Omental fat pad (tissue), 4 donors: Measurements from ENCODE around the gene SCLY. TPM values are rescaled to one million over a fixed set of nuclear protein-coding genes. Genes with fewer than 3 reads are reported as not detected.
"Not testable (repeated sequence)": the region's sequence is repeated elsewhere in the genome, so short reads cannot be mapped to it uniquely, and the experiment has no call there.

Experiments used
- ATAC-seq: fragments of 150-250 bp; one replicate; pipeline ENCODE4 v1.9.1; 2016; ENCODE audit warnings: mild to moderate bottlenecking, moderate library complexity; ENCODE audit not compliant: low FRiP score
- DNase-seq: peaks from one replicate; pipeline ENCODE4 v3.0.0-alpha.2; 2019; ENCODE audit warnings: low spot score
- total RNA-seq, 4 donors: library from RNA; depleted of rRNA; stranded (reverse); fragments of >200 nt; gene quantifications; one replicate each; pipeline ENCODE4 v1.1.0, GENCODE V29; 2016
- TF ChIP-seq, protein P1 (sequence below), 3 donors: fragments of 450-650 bp; IDR thresholded peaks; one replicate each; pipeline ENCODE4 v1.5.1; 2016 to 2017; ENCODE audit warnings: antibody characterized with exemption in 3 of 3, mild to moderate bottlenecking in 3 of 3, moderate library complexity in 2 of 3

The SCLY gene
- total RNA-seq, 4 donors from 2014 or later: 7.3 to 15.8 (median 12.5) TPM

DNA sequence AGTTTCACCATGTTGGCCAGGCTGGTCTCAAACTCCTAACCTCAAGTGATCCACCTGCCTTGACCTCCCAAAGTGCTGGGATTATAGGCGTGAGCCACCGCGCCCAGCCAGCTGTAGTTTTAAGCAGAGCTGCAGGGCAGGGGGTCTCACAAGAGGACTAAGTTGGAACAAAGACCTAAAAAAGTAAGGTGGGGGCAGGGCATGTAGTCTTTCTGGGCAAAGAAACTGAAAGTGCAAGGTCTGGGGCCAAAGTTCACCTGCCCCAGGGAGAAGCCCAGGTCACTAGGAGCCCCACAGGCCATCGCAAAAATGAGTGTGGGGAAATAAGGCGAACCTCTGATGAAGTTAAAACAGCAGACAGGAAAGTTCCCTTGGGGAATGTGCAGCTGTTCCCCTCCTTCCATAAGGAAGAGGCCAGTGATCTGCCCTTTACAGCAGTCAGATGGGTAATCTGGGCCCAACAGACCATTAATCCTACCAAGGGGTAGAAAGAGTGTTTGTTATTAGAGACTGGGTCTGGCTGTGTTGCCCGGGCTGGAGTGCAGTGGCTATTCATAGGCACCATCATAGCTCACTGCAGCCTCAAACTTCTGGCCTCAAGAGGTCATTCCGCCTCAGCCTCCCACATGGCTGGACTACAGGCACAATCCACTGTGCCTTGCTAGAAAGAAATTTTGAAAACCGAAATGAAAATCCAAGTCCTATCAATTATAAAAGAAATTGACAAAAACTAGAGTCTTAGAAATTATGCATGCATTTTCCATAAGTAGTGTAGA is 2.8 kb downstream of the SCLY start:
- no peak for ATAC-seq
- DNase-seq: no peak
- TF ChIP-seq, protein P1, sequence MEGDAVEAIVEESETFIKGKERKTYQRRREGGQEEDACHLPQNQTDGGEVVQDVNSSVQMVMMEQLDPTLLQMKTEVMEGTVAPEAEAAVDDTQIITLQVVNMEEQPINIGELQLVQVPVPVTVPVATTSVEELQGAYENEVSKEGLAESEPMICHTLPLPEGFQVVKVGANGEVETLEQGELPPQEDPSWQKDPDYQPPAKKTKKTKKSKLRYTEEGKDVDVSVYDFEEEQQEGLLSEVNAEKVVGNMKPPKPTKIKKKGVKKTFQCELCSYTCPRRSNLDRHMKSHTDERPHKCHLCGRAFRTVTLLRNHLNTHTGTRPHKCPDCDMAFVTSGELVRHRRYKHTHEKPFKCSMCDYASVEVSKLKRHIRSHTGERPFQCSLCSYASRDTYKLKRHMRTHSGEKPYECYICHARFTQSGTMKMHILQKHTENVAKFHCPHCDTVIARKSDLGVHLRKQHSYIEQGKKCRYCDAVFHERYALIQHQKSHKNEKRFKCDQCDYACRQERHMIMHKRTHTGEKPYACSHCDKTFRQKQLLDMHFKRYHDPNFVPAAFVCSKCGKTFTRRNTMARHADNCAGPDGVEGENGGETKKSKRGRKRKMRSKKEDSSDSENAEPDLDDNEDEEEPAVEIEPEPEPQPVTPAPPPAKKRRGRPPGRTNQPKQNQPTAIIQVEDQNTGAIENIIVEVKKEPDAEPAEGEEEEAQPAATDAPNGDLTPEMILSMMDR (IDR thresholded peaks at IDR 0.05): no peak

DNA sequence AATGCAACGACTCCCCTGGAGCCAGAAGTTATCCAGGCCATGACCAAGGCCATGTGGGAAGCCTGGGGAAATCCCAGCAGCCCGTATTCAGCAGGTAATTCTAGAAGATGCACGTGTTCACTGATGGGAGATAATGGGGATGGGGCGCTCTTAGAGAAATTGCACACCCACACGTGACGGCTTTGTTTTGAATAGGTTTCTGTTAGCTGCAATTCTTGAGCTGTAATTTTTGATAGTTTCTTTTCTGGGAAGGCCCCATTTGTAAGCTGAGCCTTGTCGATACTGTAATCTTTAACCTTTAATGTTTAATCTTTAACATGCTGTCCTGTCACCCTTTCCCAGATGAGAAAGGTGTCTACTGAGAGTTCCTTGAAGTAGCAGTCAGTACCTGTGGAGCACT is 3.6 kb downstream of the SCLY start:
- TF ChIP-seq, protein P1 (IDR thresholded peaks at IDR 0.05): no peak
- DNase-seq (no peak), ATAC-seq (no peak)

DNA sequence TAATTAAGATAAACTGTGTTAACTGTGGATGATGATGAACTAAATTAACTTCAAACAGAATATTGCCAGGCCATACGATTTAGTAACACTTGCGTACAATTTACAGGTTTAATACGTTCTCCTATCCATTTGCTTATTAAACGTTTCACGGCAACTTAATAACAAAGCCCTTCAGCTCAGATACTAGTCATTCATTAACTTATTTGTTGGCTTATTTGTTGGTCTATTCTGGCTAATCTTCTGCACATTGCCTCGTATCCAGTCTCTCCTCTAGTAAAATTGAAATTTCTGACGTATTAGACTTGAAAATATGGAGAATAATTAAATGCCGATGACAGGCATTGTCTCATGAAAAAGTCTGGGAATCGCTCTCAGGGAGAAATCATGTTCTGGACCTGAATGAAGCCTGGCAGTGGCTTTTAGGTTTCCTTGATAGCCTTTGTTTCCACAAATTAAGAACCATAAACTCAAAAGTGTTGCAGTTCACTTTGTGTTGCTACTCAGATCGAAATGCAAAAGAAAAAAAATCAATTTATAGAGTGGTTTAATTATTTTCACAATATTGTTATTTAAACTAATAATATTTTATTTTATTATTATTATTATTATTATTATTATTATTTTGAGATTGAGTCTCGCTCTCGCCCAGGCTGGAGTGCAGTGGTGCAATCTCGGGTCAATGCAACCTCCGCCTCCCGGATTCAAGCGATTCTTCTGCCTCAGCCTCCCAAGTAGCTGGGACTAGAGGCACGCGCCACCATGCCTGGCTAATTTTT is 4.5 kb downstream of the SCLY start:
- no peak for ATAC-seq
- TF ChIP-seq, protein P1 (IDR thresholded peaks at IDR 0.05): no peak
- DNase-seq: no peak

DNA sequence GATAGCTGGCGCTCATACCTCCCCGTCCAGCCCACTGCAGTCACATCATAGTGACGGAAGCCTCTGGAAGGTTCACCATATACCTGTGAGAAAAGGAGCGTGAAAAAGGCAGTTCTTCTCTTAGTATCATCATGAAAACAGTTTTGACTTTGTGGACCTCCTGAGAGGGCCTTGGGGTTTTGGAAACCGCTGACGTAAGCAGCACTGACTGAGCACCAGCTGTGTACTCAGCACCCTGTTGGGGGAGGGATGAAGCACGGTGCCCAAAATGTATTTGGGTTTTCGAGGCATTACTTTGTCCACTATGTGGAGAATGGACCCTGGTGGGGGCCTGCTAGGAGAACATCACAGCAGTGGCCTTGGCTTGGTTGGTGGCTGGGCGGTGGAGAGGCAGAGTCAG is 5.4 kb downstream of the SCLY start:
- no peak for DNase-seq
- TF ChIP-seq, protein P1 (IDR thresholded peaks at IDR 0.05): no peak

DNA sequence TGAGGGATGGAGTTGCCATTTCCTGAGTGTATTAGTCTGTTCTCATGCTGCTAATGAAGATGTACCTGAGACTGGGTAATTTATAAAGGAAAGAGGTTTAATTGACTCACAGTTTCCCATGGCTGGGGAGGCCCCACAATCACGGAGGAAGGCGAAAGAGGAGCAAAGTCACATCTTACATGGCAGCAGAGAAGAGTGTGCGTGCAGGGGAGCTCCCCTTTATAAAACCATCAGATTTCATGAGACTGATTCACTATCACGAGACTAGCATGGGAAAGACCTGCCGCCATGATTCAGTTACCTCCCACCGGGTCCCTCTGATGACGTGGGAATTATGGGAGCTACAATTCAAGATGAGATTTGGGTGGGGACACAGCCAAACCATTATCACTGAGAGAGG is 5.9 kb downstream of the SCLY start:
- not testable (repeated sequence) for ATAC-seq, DNase-seq

More for the DNA sequence above, 5.4 kb downstream of the SCLY start:
- ATAC-seq: no peak

DNA sequence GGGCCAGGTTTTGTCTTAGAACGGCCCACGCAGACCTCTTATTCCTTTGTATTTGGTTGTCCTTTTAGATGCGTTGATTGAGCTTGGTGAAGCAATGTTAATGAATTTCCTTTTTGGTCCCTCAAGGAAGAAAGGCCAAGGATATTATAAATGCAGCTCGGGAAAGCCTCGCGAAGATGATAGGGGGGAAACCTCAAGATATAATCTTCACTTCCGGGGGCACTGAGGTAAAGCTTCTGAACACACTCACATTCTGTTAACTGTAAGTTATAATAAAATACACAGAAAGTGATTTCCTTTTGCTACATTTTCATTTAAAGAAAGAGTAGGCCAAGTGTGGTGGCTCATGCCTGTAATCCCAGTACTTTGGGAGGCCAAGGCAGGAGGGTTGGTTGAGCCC is 7.1 kb downstream of the SCLY start:
- DNase-seq: no peak
- ATAC-seq: no peak
- TF ChIP-seq, protein P1 (IDR thresholded peaks at IDR 0.05): no peak

DNA sequence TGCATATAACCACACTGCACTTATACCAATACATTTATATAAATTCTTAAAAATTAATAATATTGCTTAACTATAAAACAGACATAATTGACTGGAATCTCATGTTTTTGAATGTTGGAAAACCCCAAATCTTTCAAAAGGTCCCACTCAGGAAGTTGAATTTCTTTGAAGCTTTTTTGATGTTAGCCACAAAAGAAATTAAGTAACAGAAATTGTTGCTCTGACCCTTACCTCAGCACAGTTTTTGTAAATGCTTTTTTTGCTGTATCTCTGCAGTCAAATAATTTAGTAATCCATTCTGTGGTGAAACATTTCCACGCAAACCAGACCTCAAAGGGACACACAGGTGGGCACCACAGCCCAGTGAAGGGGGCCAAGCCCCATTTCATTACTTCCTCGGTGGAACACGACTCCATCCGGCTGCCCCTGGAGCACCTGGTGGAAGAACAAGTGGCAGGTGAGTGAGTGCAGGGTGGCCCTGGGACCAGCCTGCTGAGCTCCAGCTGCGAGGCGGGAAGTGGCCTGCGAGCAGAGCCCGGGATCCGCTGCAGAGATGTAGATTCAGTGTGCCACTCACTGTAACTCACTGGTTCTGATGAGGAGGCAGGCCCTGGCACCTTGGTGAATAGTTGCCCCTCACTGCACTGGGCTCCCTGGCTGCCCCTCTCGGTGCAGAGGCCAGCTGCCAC is 8.4 kb downstream of the SCLY start:
- no peak for DNase-seq
- TF ChIP-seq, protein P1 (IDR thresholded peaks at IDR 0.05): no peak
- no peak for ATAC-seq
